ENCODE results near the gene KLF9.

Gene KLF9

GRCh38 chr9:70347046-70347445 lies 67.4 kb downstream of the KLF9 start:
- no peak for TF ChIP-seq CTCF (IDR thresholded peaks at IDR 0.05; ENCODE audit: insufficient read depth, low read depth, low read length, missing control alignments)
- no peak for DNase-seq (ENCODE audit: low read depth)

GRCh38 chr9:70340572-70340971 lies 73.9 kb downstream of the KLF9 start:
- DNase-seq (ENCODE audit: low read depth), result peak; percentile 21
- TF ChIP-seq CTCF (IDR thresholded peaks at IDR 0.05; ENCODE audit: insufficient read depth, low read depth, low read length, missing control alignments), result peak; percentile 19
- no peak overlapping the region for H3K4me3 ChIP-seq (ENCODE audit: low read length)

More at GRCh38 chr9:70347046-70347445, 67.4 kb downstream of the KLF9 start:
- no peak overlapping the region for H3K4me3 ChIP-seq (ENCODE audit: low read length)

Data from epithelial cell of esophagus (primary cell).